Tibial artery (tissue), 4 donors: ENCODE results near the gene SYDE1.

Source experiments
- DNase-seq, 2 donors: peaks; one replicate each; pipeline ENCODE4 v3.0.0-alpha.2; 2019
- H3K27ac ChIP-seq, 2 donors: fragments of 200-600 bp; sonication (generic) in 1 of 2; 1 replicate in 1 of 2; 2 replicates in 1 of 2; pipeline ENCODE4 v1.5.1; 2018 to 2019; ENCODE audit warnings: mild to moderate bottlenecking in 1 of 2
- H3K27me3 ChIP-seq, 2 donors: fragments of 200-600 bp; sonication (generic) in 1 of 2; one replicate each; pipeline versions ENCODE4 v1.5.1 to v1.6.0; 2016 to 2019
- H3K36me3 ChIP-seq, 3 donors: fragments of 200-600 bp; sonication (generic) in 2 of 3; one replicate each; pipeline ENCODE4 v1.5.1; 2016 to 2019; ENCODE audit warnings: mild to moderate bottlenecking in 2 of 3
- H3K4me1 ChIP-seq, 4 donors: fragments of 200-600 bp; sonication (generic) in 2 of 4; 1 replicate in 3 of 4; 2 replicates in 1 of 4; pipeline ENCODE4 v1.5.1; 2016 to 2019
- H3K4me3 ChIP-seq, 2 donors: fragments of 200-600 bp; sonication (generic) in 1 of 2; 1 replicate in 1 of 2; 2 replicates in 1 of 2; pipeline ENCODE4 v1.5.1; 2018 to 2019; ENCODE audit warnings: mild to moderate bottlenecking in 2 of 2
- H3K9me3 ChIP-seq, 3 donors: fragments of 200-600 bp; sonication (generic) in 1 of 3; one replicate each; pipeline ENCODE4 v1.5.1; 2016 to 2019
- intact Hi-C: fragments of 100-400 bp; cut with DNase I; formaldehyde crosslinking; loops from one replicate; pipeline ENCODE4 v1.15.0; 2023; ENCODE audit warnings: low total_unique reads
- TF ChIP-seq, protein P1 (sequence below), 2 experiments: fragments of 200-600 bp in 1 of 2; fragments of 450-650 bp in 1 of 2; IDR thresholded peaks; one replicate each; pipeline ENCODE4 v1.5.1; 2017 to 2019; ENCODE audit warnings: antibody characterized with exemption in 2 of 2, mild to moderate bottlenecking in 1 of 2, moderate library complexity in 1 of 2

Gene SYDE1

GRCh38 chr19:15156391-15156790 lies 49.2 kb downstream of the SYDE1 start:
- Histone ChIP-seq H3K9me3 (peaks cover 0 to 10% (median 5%) of the 10 kb centered on the region in 3 donors), H3K27me3 (no peaks in the 10 kb centered on the region), H3K4me1 (no peaks in the 10 kb centered on the region), H3K4me3 (no peak overlapping the region), H3K36me3 (peaks cover 22 to 26% (median 23%) of the 10 kb centered on the region in 3 donors), H3K27ac (no peak overlapping the region)
- intact Hi-C loops, result no loop called here
- DNase-seq, result no peak
- TF ChIP-seq, protein P1, sequence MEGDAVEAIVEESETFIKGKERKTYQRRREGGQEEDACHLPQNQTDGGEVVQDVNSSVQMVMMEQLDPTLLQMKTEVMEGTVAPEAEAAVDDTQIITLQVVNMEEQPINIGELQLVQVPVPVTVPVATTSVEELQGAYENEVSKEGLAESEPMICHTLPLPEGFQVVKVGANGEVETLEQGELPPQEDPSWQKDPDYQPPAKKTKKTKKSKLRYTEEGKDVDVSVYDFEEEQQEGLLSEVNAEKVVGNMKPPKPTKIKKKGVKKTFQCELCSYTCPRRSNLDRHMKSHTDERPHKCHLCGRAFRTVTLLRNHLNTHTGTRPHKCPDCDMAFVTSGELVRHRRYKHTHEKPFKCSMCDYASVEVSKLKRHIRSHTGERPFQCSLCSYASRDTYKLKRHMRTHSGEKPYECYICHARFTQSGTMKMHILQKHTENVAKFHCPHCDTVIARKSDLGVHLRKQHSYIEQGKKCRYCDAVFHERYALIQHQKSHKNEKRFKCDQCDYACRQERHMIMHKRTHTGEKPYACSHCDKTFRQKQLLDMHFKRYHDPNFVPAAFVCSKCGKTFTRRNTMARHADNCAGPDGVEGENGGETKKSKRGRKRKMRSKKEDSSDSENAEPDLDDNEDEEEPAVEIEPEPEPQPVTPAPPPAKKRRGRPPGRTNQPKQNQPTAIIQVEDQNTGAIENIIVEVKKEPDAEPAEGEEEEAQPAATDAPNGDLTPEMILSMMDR (IDR thresholded peaks at IDR 0.05), result no peak

- Histone ChIP-seq H3K4me3 (no peak overlapping the region), H3K9me3 (peaks cover 0 to 8% (median 5%) of the 10 kb centered on the region in 3 donors), H3K27me3 (no peaks in the 10 kb centered on the region), H3K27ac (no peak overlapping the region), H3K4me1 (no peaks in the 10 kb centered on the region), H3K36me3 (peaks cover 51 to 55% (median 51%) of the 10 kb centered on the region in 3 donors)
- TF ChIP-seq, protein P1 (IDR thresholded peaks at IDR 0.05), result no peak
- intact Hi-C loops, result no loop called here
- DNase-seq, result no peak
Measured at GRCh38 chr19:15159251-15159650, 52.0 kb downstream of the SYDE1 start.

- Histone ChIP-seq H3K9me3 (peaks cover 0 to 17% (median 13%) of the 10 kb centered on the region in 3 donors), H3K36me3 (peaks cover 71 to 75% (median 72%) of the 10 kb centered on the region in 3 donors), H3K4me1 (no peaks in the 10 kb centered on the region), H3K27ac (no peak overlapping the region), H3K4me3 (no peak overlapping the region), H3K27me3 (no peaks in the 10 kb centered on the region)
- TF ChIP-seq, protein P1 (IDR thresholded peaks at IDR 0.05), result no peak
- intact Hi-C loops, result no loop called here
- peak in 1 of 2 donors; percentile 68 for DNase-seq
Measured at GRCh38 chr19:15161028-15161984, 54.1 kb downstream of the SYDE1 start.
